Measurements from ENCODE around the gene BRIP1. TPM values are rescaled to one million over a fixed set of nuclear protein-coding genes. Genes with fewer than 3 reads are reported as not detected.

Gene BRIP1
- total RNA-seq, 1 donor from 2014 or later, result 6.4 TPM

GRCh38 chr17:61715348-61715747 is 148.0 kb downstream of the BRIP1 start:
- peaks cover 2% of the 10 kb centered on the region for H3K9me3 Mint-ChIP-seq (ENCODE audit: unreplicated experiment)
- no peaks in the 10 kb centered on the region for H3K27me3 Mint-ChIP-seq (ENCODE audit: low read depth, unreplicated experiment)
- no peak overlapping the region for H3K4me3 Mint-ChIP-seq (ENCODE audit: unreplicated experiment)
- Histone ChIP-seq H3K36me3 (ENCODE audit: insufficient read depth, low read length) (no peaks in the 10 kb centered on the region), H3K4me1 (ENCODE audit: insufficient read depth, low read length) (no peaks in the 10 kb centered on the region), H3K27ac (ENCODE audit: low read depth, low read length) (no peak overlapping the region), H3K9ac (ENCODE audit: low read length) (no peak overlapping the region), H3K27me3 (ENCODE audit: insufficient read depth, low read length) (no peaks in the 10 kb centered on the region), H3K79me2 (ENCODE audit: insufficient read depth, low read length) (no peaks in the 10 kb centered on the region), H3K4me2 (ENCODE audit: low read length) (no peak overlapping the region), H3K4me3 (ENCODE audit: insufficient read depth, low read depth, low read length) (no peak overlapping the region), H3K9me3 (ENCODE audit: insufficient read depth, low read depth, low read length) (no peaks in the 10 kb centered on the region), H2AFZ (ENCODE audit: low read depth, low read length) (no peak overlapping the region), H4K20me1 (ENCODE audit: insufficient read depth, low read length) (no peaks in the 10 kb centered on the region)
- DNase-seq (ENCODE audit: low read depth) (no peak), FAIRE-seq (no peak)
- no peak overlapping the region for H3K27ac Mint-ChIP-seq (ENCODE audit: unreplicated experiment)
- H3K4me1 Mint-ChIP-seq (ENCODE audit: low read depth, unreplicated experiment), result no peaks in the 10 kb centered on the region
- no peak for TF ChIP-seq CTCF (IDR thresholded peaks at IDR 0.05; ENCODE audit: insufficient read depth, low read depth, low read length)
- TF ChIP-seq EZH2 (IDR thresholded peaks at IDR 0.05; ENCODE audit: insufficient read depth, low read length), result no peak
- H3K36me3 Mint-ChIP-seq (ENCODE audit: low read depth, unreplicated experiment), result no peaks in the 10 kb centered on the region

- no peak for DNase-seq (ENCODE audit: low read depth)
- H3K4me2 ChIP-seq (ENCODE audit: low read length), result no peak overlapping the region
- no peaks in the 10 kb centered on the region for H3K27me3 ChIP-seq (ENCODE audit: insufficient read depth, low read length)
- no peaks in the 10 kb centered on the region for H3K9me3 ChIP-seq (ENCODE audit: insufficient read depth, low read depth, low read length)
- no peaks in the 10 kb centered on the region for H3K79me2 ChIP-seq (ENCODE audit: insufficient read depth, low read length)
- no peak overlapping the region for H3K4me3 ChIP-seq (ENCODE audit: insufficient read depth, low read depth, low read length)
- H2AFZ ChIP-seq (ENCODE audit: low read depth, low read length), result no peak overlapping the region
- no peak overlapping the region for H3K27ac ChIP-seq (ENCODE audit: low read depth, low read length)
- no peak for FAIRE-seq
- Mint-ChIP-seq H3K4me3 (ENCODE audit: unreplicated experiment) (no peak overlapping the region), H3K36me3 (ENCODE audit: low read depth, unreplicated experiment) (no peaks in the 10 kb centered on the region), H3K27me3 (ENCODE audit: low read depth, unreplicated experiment) (no peaks in the 10 kb centered on the region), H3K4me1 (ENCODE audit: low read depth, unreplicated experiment) (no peaks in the 10 kb centered on the region), H3K9me3 (ENCODE audit: unreplicated experiment) (peaks cover 2% of the 10 kb centered on the region), H3K27ac (ENCODE audit: unreplicated experiment) (no peak overlapping the region)
- no peaks in the 10 kb centered on the region for H4K20me1 ChIP-seq (ENCODE audit: insufficient read depth, low read length)
- no peak overlapping the region for H3K9ac ChIP-seq (ENCODE audit: low read length)
- H3K4me1 ChIP-seq (ENCODE audit: insufficient read depth, low read length), result no peaks in the 10 kb centered on the region
- no peaks in the 10 kb centered on the region for H3K36me3 ChIP-seq (ENCODE audit: insufficient read depth, low read length)
- TF ChIP-seq CTCF (IDR thresholded peaks at IDR 0.05; ENCODE audit: insufficient read depth, low read depth, low read length) (no peak), EZH2 (IDR thresholded peaks at IDR 0.05; ENCODE audit: insufficient read depth, low read length) (no peak)
These were observed 149.0 kb downstream of the BRIP1 start for GRCh38 chr17:61714300-61714699.

- DNase-seq (ENCODE audit: low read depth) (no peak), FAIRE-seq (no peak)
- Histone ChIP-seq H3K27me3 (ENCODE audit: insufficient read depth, low read length) (no peaks in the 10 kb centered on the region), H3K4me1 (ENCODE audit: insufficient read depth, low read length) (no peaks in the 10 kb centered on the region), H3K79me2 (ENCODE audit: insufficient read depth, low read length) (no peaks in the 10 kb centered on the region), H2AFZ (ENCODE audit: low read depth, low read length) (no peak overlapping the region), H3K9ac (ENCODE audit: low read length) (no peak overlapping the region), H3K4me2 (ENCODE audit: low read length) (no peak overlapping the region), H4K20me1 (ENCODE audit: insufficient read depth, low read length) (no peaks in the 10 kb centered on the region), H3K36me3 (ENCODE audit: insufficient read depth, low read length) (no peaks in the 10 kb centered on the region), H3K27ac (ENCODE audit: low read depth, low read length) (no peak overlapping the region), H3K4me3 (ENCODE audit: insufficient read depth, low read depth, low read length) (no peak overlapping the region), H3K9me3 (ENCODE audit: insufficient read depth, low read depth, low read length) (no peaks in the 10 kb centered on the region)
- H3K27me3 Mint-ChIP-seq (ENCODE audit: low read depth, unreplicated experiment), result no peaks in the 10 kb centered on the region
- no peaks in the 10 kb centered on the region for H3K4me1 Mint-ChIP-seq (ENCODE audit: low read depth, unreplicated experiment)
- no peak overlapping the region for H3K4me3 Mint-ChIP-seq (ENCODE audit: unreplicated experiment)
- peaks cover 2% of the 10 kb centered on the region for H3K36me3 Mint-ChIP-seq (ENCODE audit: low read depth, unreplicated experiment)
- H3K27ac Mint-ChIP-seq (ENCODE audit: unreplicated experiment), result no peak overlapping the region
- H3K9me3 Mint-ChIP-seq (ENCODE audit: unreplicated experiment), result peaks cover 2% of the 10 kb centered on the region
- no peak for TF ChIP-seq CTCF (IDR thresholded peaks at IDR 0.05; ENCODE audit: insufficient read depth, low read depth, low read length)
- TF ChIP-seq EZH2 (IDR thresholded peaks at IDR 0.05; ENCODE audit: insufficient read depth, low read length), result no peak
These were observed 150.3 kb downstream of the BRIP1 start for GRCh38 chr17:61713035-61713434.
